Endodermal cell (in vitro differentiated cells): ENCODE results near the gene LINC01488. TPM values are rescaled to one million over a fixed set of nuclear protein-coding genes. Genes with fewer than 3 reads are reported as not detected.

Source experiments
- DNase-seq: peaks from one replicate; pipeline ENCODE4 v3.0.0-alpha.2; 2017
- H3K27ac ChIP-seq: 2 replicates; pipeline ENCODE4 v1.5.1; 2013; ENCODE audit warnings: mild to moderate bottlenecking, low read depth, low read length, moderate library complexity
- H3K27me3 ChIP-seq: 2 replicates; pipeline ENCODE4 v1.6.1; 2013; ENCODE audit warnings: mild to moderate bottlenecking, low read length, moderate library complexity; ENCODE audit not compliant: insufficient read depth, control insufficient read depth, poor library complexity, severe bottlenecking
- H3K36me3 ChIP-seq: 2 replicates; pipeline ENCODE4 v1.7.0; 2013; ENCODE audit warnings: mild to moderate bottlenecking, low read length, moderate library complexity; ENCODE audit not compliant: control insufficient read depth, insufficient read depth
- H3K4me1 ChIP-seq: one replicate; pipeline ENCODE4 v1.7.0; 2013; ENCODE audit warnings: low read length; ENCODE audit not compliant: control insufficient read depth, insufficient read depth
- H3K4me3 ChIP-seq: 2 replicates; pipeline ENCODE4 v1.5.1; 2013; ENCODE audit warnings: mild to moderate bottlenecking, low read length, moderate library complexity
- H3K9ac ChIP-seq: 2 replicates; pipeline ENCODE4 v1.6.1; 2013; ENCODE audit warnings: mild to moderate bottlenecking, low read length, moderate library complexity; ENCODE audit not compliant: poor library complexity, severe bottlenecking; ENCODE audit errors: extremely low read depth
- H3K9me3 ChIP-seq: 2 replicates; pipeline ENCODE4 v1.6.1; 2013; ENCODE audit warnings: mild to moderate bottlenecking, low read length, moderate library complexity; ENCODE audit not compliant: control insufficient read depth
- H3K27ac Mint-ChIP-seq: 2 replicates; pipeline ENCODE4 v1.8.0; 2020; ENCODE audit warnings: mixed read lengths
- H3K27me3 Mint-ChIP-seq: 2 replicates; pipeline ENCODE4 v1.8.0; 2021; ENCODE audit warnings: mild to moderate bottlenecking, mixed read lengths; ENCODE audit not compliant: insufficient read depth
- H3K36me3 Mint-ChIP-seq: 2 replicates; pipeline ENCODE4 v1.8.0; 2020; ENCODE audit warnings: low read depth, mixed read lengths
- H3K4me1 Mint-ChIP-seq: 2 replicates; pipeline ENCODE4 v1.8.0; 2020; ENCODE audit warnings: mixed read lengths
- H3K4me3 Mint-ChIP-seq: 2 replicates; pipeline ENCODE4 v1.8.0; 2020; ENCODE audit warnings: mild to moderate bottlenecking, moderate library complexity, mixed read lengths
- H3K9me3 Mint-ChIP-seq: 2 replicates; pipeline ENCODE4 v1.8.0; 2020; ENCODE audit warnings: mild to moderate bottlenecking, mixed read lengths
- WGBS, 2 experiments: methylation state at CpG; one replicate each; pipeline versions ENCODE4 v1.1.5 to v1.1.7; 2013; ENCODE audit warnings: missing lambda C conversion rate in 2 of 2, mixed read lengths in 1 of 2; ENCODE audit not compliant: insufficient coverage in 1 of 2, insufficient read length in 1 of 2; 5-methylcytosine and 5-hydroxymethylcytosine counted together
- total RNA-seq, 2 donors: library from RNA; stranded (reverse); fragmentation: NEBNext Ultra II Directional in 1 of 2; extraction: Animal tissue kit (Norgen Biotek cat#: 25700) in 1 of 2; gene quantifications; 2 replicates in 1 of 2; 3 replicates in 1 of 2; pipeline ENCODE4 v1.2.1, GENCODE V29; 2021
- TF ChIP-seq, protein P1 (sequence below): fragments of 200-600 bp; sonication (generic); conservative IDR thresholded peaks from 2 replicates; pipeline ENCODE4 v1.5.0; 2021; ENCODE audit warnings: antibody characterized with exemption, mild to moderate bottlenecking

Gene LINC01488
- total RNA-seq, 2 donors from 2014 or later: not detected

- Mint-ChIP-seq H3K9me3 (no peaks in the 10 kb centered on the region), H3K4me3 (no peak overlapping the region), H3K27me3 (no peaks in the 10 kb centered on the region), H3K36me3 (no peaks in the 10 kb centered on the region), H3K27ac (peak overlapping the region; percentile 85), H3K4me1 (peaks cover 33% of the 10 kb centered on the region)
- H3K9me3 ChIP-seq: no peaks in the 10 kb centered on the region
- TF ChIP-seq, protein P1, sequence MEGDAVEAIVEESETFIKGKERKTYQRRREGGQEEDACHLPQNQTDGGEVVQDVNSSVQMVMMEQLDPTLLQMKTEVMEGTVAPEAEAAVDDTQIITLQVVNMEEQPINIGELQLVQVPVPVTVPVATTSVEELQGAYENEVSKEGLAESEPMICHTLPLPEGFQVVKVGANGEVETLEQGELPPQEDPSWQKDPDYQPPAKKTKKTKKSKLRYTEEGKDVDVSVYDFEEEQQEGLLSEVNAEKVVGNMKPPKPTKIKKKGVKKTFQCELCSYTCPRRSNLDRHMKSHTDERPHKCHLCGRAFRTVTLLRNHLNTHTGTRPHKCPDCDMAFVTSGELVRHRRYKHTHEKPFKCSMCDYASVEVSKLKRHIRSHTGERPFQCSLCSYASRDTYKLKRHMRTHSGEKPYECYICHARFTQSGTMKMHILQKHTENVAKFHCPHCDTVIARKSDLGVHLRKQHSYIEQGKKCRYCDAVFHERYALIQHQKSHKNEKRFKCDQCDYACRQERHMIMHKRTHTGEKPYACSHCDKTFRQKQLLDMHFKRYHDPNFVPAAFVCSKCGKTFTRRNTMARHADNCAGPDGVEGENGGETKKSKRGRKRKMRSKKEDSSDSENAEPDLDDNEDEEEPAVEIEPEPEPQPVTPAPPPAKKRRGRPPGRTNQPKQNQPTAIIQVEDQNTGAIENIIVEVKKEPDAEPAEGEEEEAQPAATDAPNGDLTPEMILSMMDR: peak; percentile 47
- no peaks in the 10 kb centered on the region for H3K27me3 ChIP-seq
- H3K4me1 ChIP-seq: peaks cover 15% of the 10 kb centered on the region
- 41 to 75% methylated on average over 5 to 15 of the region's 15 CpGs for WGBS, 2 experiments
- H3K9ac ChIP-seq: peak overlapping the region; percentile 41
- no peak overlapping the region for H3K27ac ChIP-seq
- no peaks in the 10 kb centered on the region for H3K36me3 ChIP-seq
- DNase-seq: peak; percentile 94
- H3K4me3 ChIP-seq: no peak overlapping the region
Measured at GRCh38 chr11:69437001-69437875, 44.2 kb upstream of the LINC01488 start.

DNA sequence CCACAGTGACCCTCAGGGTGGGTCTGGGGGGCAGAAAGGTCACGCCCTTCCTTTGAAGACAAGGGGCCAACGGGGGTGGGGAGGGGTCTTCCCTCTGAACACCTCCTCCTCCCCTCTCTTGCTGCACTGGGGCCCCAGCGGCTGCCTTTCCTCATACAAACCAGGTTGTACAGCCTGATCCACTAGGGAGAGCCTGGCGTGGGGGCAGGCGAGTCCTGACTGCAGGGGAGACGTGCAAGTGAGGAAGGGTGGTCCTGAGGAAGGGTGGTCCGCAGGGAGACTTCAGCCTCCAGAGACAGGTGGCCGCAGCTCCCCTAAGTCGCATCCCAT is 43.6 kb upstream of the LINC01488 start:
- WGBS, 2 experiments: 94 to 95% methylated on average over 6 to 9 of the region's 9 CpGs
- H3K36me3 Mint-ChIP-seq: no peaks in the 10 kb centered on the region
- H3K4me3 Mint-ChIP-seq: no peak overlapping the region
- no peaks in the 10 kb centered on the region for H3K36me3 ChIP-seq
- H3K4me3 ChIP-seq: no peak overlapping the region
- H3K27me3 ChIP-seq: no peaks in the 10 kb centered on the region
- H3K27ac Mint-ChIP-seq: peak overlapping the region; percentile 75
- DNase-seq: no peak
- H3K4me1 ChIP-seq: peaks cover 15% of the 10 kb centered on the region
- H3K27ac ChIP-seq: no peak overlapping the region
- peaks cover 39% of the 10 kb centered on the region for H3K4me1 Mint-ChIP-seq
- no peak overlapping the region for H3K9ac ChIP-seq
- H3K9me3 Mint-ChIP-seq: no peaks in the 10 kb centered on the region
- no peaks in the 10 kb centered on the region for H3K27me3 Mint-ChIP-seq
- H3K9me3 ChIP-seq: no peaks in the 10 kb centered on the region
- TF ChIP-seq, protein P1: no peak

DNA sequence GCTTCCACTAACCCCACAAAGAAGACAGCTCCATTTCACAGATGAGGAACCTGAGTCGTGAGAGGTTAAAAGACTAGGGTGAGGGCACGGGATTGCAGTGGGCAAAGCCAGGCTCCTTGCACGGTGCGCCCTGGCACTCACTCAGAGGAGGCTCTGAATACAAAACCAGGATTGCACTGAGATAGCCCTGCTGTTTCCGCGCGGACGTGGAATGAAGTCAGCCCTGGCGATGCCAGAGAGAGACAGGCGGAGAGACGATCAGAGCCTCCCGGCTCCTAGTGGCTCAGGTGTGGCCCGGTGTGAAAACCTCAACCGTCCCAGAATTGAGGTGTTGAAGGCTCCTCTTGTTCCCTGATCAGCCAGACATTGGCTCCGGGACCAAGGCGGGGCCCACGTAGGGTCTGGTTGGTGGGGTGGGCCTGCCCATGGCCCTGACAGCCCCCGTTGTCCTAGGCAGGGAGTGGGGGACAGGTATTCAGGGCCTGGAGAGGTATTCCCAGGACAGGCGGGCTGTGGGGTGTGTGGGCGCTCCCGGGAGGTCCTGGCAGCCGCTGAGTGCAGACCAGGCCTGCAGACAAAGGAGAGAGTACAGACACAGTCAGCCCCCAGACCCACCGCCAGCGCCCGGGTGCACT is 43.1 kb upstream of the LINC01488 start:
- Histone ChIP-seq H3K9me3 (no peaks in the 10 kb centered on the region), H3K9ac (no peak overlapping the region), H3K4me3 (no peak overlapping the region), H3K27ac (no peak overlapping the region), H3K4me1 (peaks cover 15% of the 10 kb centered on the region), H3K36me3 (no peaks in the 10 kb centered on the region), H3K27me3 (no peaks in the 10 kb centered on the region)
- WGBS, 2 experiments: 80 to 88% methylated on average over 19 to 25 of the region's 25 CpGs
- TF ChIP-seq, protein P1: no peak
- Mint-ChIP-seq H3K27ac (peak overlapping the region; percentile 80), H3K36me3 (no peaks in the 10 kb centered on the region), H3K4me3 (no peak overlapping the region), H3K27me3 (no peaks in the 10 kb centered on the region), H3K4me1 (peaks cover 39% of the 10 kb centered on the region), H3K9me3 (no peaks in the 10 kb centered on the region)
- DNase-seq: peak; percentile 77
